Left renal cortex interstitium (tissue), 4 donors: ENCODE data around the gene KCNQ1. TPM values are rescaled to one million over a fixed set of nuclear protein-coding genes. Genes with fewer than 3 reads are reported as not detected.

ENCODE experiments used
- DNase-seq, 4 donors: peaks; one replicate each; pipeline ENCODE4 v3.0.0-alpha.2; 2013; ENCODE audit warnings: low read depth in 4 of 4, low spot score in 2 of 4, missing footprints in 1 of 4
- polyA plus RNA-seq, 4 donors: library from polyadenylated mRNA; unstranded; fragments of 120-200 nt; gene quantifications; one replicate each; pipeline ENCODE4 v1.2.1, GENCODE V29; 2013; ENCODE audit not compliant: insufficient read length in 4 of 4

Gene KCNQ1
- polyA plus RNA-seq, 4 donors: 10.4 to 14.8 (median 13.1) TPM

- DNase-seq: no peak
Measured at GRCh38 chr11:2795491-2795991, 350.7 kb downstream of the KCNQ1 start.

GRCh38 chr11:2796091-2796490 is 351.3 kb downstream of the KCNQ1 start:
- DNase-seq: no peak

GRCh38 chr11:2796508-2797113 is 351.8 kb downstream of the KCNQ1 start:
- DNase-seq: no peak

- no peak for DNase-seq
Measured at GRCh38 chr11:2797121-2797711, 352.4 kb downstream of the KCNQ1 start.

GRCh38 chr11:2797741-2798361 is 353.0 kb downstream of the KCNQ1 start:
- DNase-seq: no peak

- DNase-seq: no peak
Measured at GRCh38 chr11:2798951-2799761, 354.3 kb downstream of the KCNQ1 start.

- no peak for DNase-seq
Measured at GRCh38 chr11:2799881-2800654, 355.3 kb downstream of the KCNQ1 start.

GRCh38 chr11:2800655-2801531 is 356.1 kb downstream of the KCNQ1 start:
- DNase-seq: no peak

- DNase-seq: no peak
Measured at GRCh38 chr11:2801711-2802388, 357.0 kb downstream of the KCNQ1 start.

- DNase-seq: no peak
Measured at GRCh38 chr11:2802389-2803185, 357.8 kb downstream of the KCNQ1 start.

- no peak for DNase-seq
Measured at GRCh38 chr11:2803186-2804091, 358.6 kb downstream of the KCNQ1 start.

GRCh38 chr11:2804189-2804588 is 359.4 kb downstream of the KCNQ1 start:
- DNase-seq: no peak

GRCh38 chr11:2804701-2805387 is 360.0 kb downstream of the KCNQ1 start:
- DNase-seq: no peak

GRCh38 chr11:2805388-2806056 is 360.7 kb downstream of the KCNQ1 start:
- DNase-seq: no peak

- no peak for DNase-seq
Measured at GRCh38 chr11:2806351-2807024, 361.7 kb downstream of the KCNQ1 start.
